NT2/D1 (cell line): ENCODE data around the gene CR1.

ENCODE experiments used
- SUZ12 ChIP-seq: IDR thresholded peaks from 2 replicates; pipeline ENCODE4 v1.6.1; 2011; ENCODE audit not compliant: insufficient read length, insufficient read depth; ENCODE audit errors: extremely low read depth
- YY1 ChIP-seq: IDR thresholded peaks from 2 replicates; pipeline ENCODE4 v1.6.1; 2011; ENCODE audit not compliant: insufficient read length, insufficient read depth
- ZNF274 ChIP-seq: IDR thresholded peaks from 2 replicates; pipeline ENCODE4 v1.6.1; 2011; ENCODE audit warnings: mild to moderate bottlenecking, low read depth, low read length

DNA sequence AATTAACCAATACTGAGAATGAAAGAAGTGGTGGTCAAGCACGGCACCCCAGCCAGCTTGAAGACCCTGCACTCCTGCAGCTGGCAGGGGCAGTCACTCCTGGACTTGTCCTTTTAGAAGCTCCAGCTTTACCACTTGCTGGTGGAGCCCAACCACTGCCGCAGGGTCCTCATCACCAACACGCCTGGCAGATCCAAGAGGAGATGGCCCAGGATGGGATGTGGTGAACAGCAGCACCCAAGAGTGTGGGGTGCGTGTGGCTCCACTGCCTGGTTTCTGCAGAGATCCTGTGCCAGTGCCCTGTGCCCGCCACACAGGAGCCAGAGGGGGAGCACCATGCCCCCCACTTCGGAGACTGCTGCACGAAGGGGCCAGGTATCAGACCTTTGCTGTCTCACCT is 162.5 kb downstream of the CR1 start:
- TF ChIP-seq YY1 (no peak), ZNF274 (no peak), SUZ12 (no peak)
